ENCODE results near the gene NXPH4. TPM values are rescaled to one million over a fixed set of nuclear protein-coding genes. Genes with fewer than 3 reads are reported as not detected.
A peak's percentile ranks its signal among the peaks of the same experiment; 100 is the strongest.

NXPH4 gene
- total RNA-seq, 1 donor from 2014 or later, result 82.8 TPM

GRCh38 chr12:57234571-57235016, 18.0 kb downstream of the NXPH4 start:
- no peak for DNase-seq (ENCODE audit: low spot score)
- peaks cover 88% of the 10 kb centered on the region for H3K4me1 Mint-ChIP-seq (ENCODE audit: low read depth)
- no peak for TF ChIP-seq CTCF (IDR thresholded peaks at IDR 0.05)
- no peaks in the 10 kb centered on the region for H3K9me3 Mint-ChIP-seq (ENCODE audit: low read depth)
- H3K27ac Mint-ChIP-seq (ENCODE audit: unreplicated experiment), result peak overlapping the region; percentile 100
- peak overlapping the region; percentile 94 for H3K4me3 Mint-ChIP-seq (ENCODE audit: unreplicated experiment)
- H3K27me3 Mint-ChIP-seq (ENCODE audit: low read depth), result no peaks in the 10 kb centered on the region
- peaks cover 24% of the 10 kb centered on the region for H3K36me3 Mint-ChIP-seq (ENCODE audit: low read depth)

- Mint-ChIP-seq H3K4me3 (ENCODE audit: unreplicated experiment) (peak overlapping the region; percentile 94), H3K36me3 (ENCODE audit: low read depth) (peaks cover 24% of the 10 kb centered on the region), H3K9me3 (ENCODE audit: low read depth) (no peaks in the 10 kb centered on the region), H3K27ac (ENCODE audit: unreplicated experiment) (peak overlapping the region; percentile 100), H3K4me1 (ENCODE audit: low read depth) (peaks cover 91% of the 10 kb centered on the region), H3K27me3 (ENCODE audit: low read depth) (no peaks in the 10 kb centered on the region)
- peak; percentile 96 for DNase-seq (ENCODE audit: low spot score)
- TF ChIP-seq CTCF (IDR thresholded peaks at IDR 0.05), result peak; percentile 60
Measured at GRCh38 chr12:57235017-57235727, 18.6 kb downstream of the NXPH4 start.

- no peaks in the 10 kb centered on the region for H3K9me3 Mint-ChIP-seq (ENCODE audit: low read depth)
- H3K27me3 Mint-ChIP-seq (ENCODE audit: low read depth), result no peaks in the 10 kb centered on the region
- H3K36me3 Mint-ChIP-seq (ENCODE audit: low read depth), result peaks cover 19% of the 10 kb centered on the region
- TF ChIP-seq CTCF (IDR thresholded peaks at IDR 0.05), result no peak
- DNase-seq (ENCODE audit: low spot score), result no peak
- H3K4me1 Mint-ChIP-seq (ENCODE audit: low read depth), result peaks cover 91% of the 10 kb centered on the region
- H3K27ac Mint-ChIP-seq (ENCODE audit: unreplicated experiment), result peak overlapping the region; percentile 100
- H3K4me3 Mint-ChIP-seq (ENCODE audit: unreplicated experiment), result peak overlapping the region; percentile 94
Measured at GRCh38 chr12:57235728-57236131, 19.1 kb downstream of the NXPH4 start.

- no peaks in the 10 kb centered on the region for H3K27me3 Mint-ChIP-seq (ENCODE audit: low read depth)
- H3K36me3 Mint-ChIP-seq (ENCODE audit: low read depth), result peaks cover 19% of the 10 kb centered on the region
- H3K4me1 Mint-ChIP-seq (ENCODE audit: low read depth), result peaks cover 91% of the 10 kb centered on the region
- TF ChIP-seq CTCF (IDR thresholded peaks at IDR 0.05), result no peak
- no peak for DNase-seq (ENCODE audit: low spot score)
- H3K9me3 Mint-ChIP-seq (ENCODE audit: low read depth), result no peaks in the 10 kb centered on the region
- peak overlapping the region; percentile 94 for H3K4me3 Mint-ChIP-seq (ENCODE audit: unreplicated experiment)
- H3K27ac Mint-ChIP-seq (ENCODE audit: unreplicated experiment), result peak overlapping the region; percentile 100
Measured at GRCh38 chr12:57236201-57236924, 19.8 kb downstream of the NXPH4 start.

- DNase-seq (ENCODE audit: low spot score), result peak; percentile 64
- H3K9me3 Mint-ChIP-seq (ENCODE audit: low read depth), result no peaks in the 10 kb centered on the region
- H3K4me3 Mint-ChIP-seq (ENCODE audit: unreplicated experiment), result peak overlapping the region; percentile 94
- TF ChIP-seq CTCF (IDR thresholded peaks at IDR 0.05), result no peak
- peaks cover 91% of the 10 kb centered on the region for H3K4me1 Mint-ChIP-seq (ENCODE audit: low read depth)
- H3K36me3 Mint-ChIP-seq (ENCODE audit: low read depth), result peaks cover 13% of the 10 kb centered on the region
- H3K27me3 Mint-ChIP-seq (ENCODE audit: low read depth), result no peaks in the 10 kb centered on the region
- peak overlapping the region; percentile 69 for H3K27ac Mint-ChIP-seq (ENCODE audit: unreplicated experiment)
Measured at GRCh38 chr12:57236925-57237595, 20.5 kb downstream of the NXPH4 start.
